ENCODE measurements around the gene LOXHD1. TPM values are rescaled to one million over a fixed set of nuclear protein-coding genes. Genes with fewer than 3 reads are reported as not detected.

LOXHD1 gene
- total RNA-seq, 1 donor from 2014 or later = not detected

DNA sequence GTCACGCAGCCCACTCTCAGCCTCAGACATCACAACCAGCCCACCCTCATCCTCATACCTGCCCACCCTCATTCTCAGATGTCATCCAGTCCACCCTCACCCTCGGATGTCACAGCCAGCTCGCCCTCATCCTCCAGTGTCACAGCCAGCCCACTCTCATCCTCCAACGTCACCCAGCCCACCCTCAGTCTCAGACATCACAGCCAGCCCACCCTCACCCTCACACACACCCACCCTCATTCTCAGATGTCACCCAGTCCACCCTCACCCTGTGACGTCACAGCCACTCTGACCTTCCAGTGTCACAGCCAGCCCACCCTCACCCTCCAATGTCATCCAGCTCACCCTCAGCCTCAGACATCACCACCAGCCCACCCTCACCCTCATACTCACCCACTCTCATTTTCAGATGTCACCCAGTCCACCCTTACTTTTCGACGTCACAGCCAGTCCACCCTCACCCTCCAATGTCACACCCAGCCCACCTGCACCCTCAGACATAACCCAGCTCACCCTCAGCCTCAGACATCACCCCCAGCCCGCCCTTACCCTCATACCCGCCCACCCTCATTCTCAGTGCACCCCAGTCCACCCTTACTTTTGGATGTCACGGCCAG is 100.3 kb downstream of the LOXHD1 start:
- H3K4me3 ChIP-seq (ENCODE audit: low read depth, low read length) = no peak overlapping the region
- TF ChIP-seq, protein P1, sequence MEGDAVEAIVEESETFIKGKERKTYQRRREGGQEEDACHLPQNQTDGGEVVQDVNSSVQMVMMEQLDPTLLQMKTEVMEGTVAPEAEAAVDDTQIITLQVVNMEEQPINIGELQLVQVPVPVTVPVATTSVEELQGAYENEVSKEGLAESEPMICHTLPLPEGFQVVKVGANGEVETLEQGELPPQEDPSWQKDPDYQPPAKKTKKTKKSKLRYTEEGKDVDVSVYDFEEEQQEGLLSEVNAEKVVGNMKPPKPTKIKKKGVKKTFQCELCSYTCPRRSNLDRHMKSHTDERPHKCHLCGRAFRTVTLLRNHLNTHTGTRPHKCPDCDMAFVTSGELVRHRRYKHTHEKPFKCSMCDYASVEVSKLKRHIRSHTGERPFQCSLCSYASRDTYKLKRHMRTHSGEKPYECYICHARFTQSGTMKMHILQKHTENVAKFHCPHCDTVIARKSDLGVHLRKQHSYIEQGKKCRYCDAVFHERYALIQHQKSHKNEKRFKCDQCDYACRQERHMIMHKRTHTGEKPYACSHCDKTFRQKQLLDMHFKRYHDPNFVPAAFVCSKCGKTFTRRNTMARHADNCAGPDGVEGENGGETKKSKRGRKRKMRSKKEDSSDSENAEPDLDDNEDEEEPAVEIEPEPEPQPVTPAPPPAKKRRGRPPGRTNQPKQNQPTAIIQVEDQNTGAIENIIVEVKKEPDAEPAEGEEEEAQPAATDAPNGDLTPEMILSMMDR (conservative IDR thresholded peaks at IDR 0.05; ENCODE audit: low read depth, low read length) = no peak
- no peak for DNase-seq (ENCODE audit: low read depth)

DNA sequence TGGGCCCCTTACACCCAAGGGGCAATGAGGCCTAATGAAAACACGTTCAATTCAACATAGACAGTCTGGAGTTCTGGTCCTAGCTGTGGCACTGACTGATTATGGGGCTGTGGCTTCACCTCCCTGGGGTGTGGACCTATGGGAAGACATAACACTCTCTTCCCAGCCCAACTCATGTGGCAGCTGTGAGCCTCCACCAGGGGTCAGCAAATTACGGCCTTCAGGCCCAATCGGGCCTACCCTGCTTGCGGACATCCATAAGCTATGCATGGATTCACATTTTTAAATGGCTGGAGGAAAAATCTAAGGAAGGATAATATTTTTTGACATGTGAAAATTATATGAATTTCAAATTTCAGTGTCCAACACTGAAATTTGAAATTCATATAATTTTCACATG is 101.3 kb downstream of the LOXHD1 start:
- DNase-seq (ENCODE audit: low read depth) = no peak
- no peak overlapping the region for H3K4me3 ChIP-seq (ENCODE audit: low read depth, low read length)
- TF ChIP-seq, protein P1 (conservative IDR thresholded peaks at IDR 0.05; ENCODE audit: low read depth, low read length) = peak; percentile 71

DNA sequence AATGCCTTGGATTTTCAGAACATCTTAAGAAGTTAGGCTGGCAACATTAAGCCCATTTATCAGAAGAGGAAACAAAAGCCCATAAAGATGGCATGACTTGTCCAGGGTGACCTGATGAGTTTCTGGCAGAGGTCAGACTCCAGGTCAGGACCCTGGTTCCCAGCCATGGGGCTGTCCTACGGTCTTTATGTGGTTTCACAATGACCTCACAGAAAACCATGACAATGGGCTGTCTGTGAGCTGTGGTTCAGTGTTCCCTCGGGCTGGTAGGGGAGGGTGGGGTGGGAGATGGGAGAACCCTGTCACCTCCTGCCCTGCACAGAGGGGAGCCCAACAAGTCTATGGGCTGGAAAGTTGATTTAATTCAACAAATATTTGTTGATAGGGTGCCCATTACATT is 101.8 kb downstream of the LOXHD1 start:
- TF ChIP-seq, protein P1 (conservative IDR thresholded peaks at IDR 0.05; ENCODE audit: low read depth, low read length) = no peak
- DNase-seq (ENCODE audit: low read depth) = no peak
- no peak overlapping the region for H3K4me3 ChIP-seq (ENCODE audit: low read depth, low read length)

DNA sequence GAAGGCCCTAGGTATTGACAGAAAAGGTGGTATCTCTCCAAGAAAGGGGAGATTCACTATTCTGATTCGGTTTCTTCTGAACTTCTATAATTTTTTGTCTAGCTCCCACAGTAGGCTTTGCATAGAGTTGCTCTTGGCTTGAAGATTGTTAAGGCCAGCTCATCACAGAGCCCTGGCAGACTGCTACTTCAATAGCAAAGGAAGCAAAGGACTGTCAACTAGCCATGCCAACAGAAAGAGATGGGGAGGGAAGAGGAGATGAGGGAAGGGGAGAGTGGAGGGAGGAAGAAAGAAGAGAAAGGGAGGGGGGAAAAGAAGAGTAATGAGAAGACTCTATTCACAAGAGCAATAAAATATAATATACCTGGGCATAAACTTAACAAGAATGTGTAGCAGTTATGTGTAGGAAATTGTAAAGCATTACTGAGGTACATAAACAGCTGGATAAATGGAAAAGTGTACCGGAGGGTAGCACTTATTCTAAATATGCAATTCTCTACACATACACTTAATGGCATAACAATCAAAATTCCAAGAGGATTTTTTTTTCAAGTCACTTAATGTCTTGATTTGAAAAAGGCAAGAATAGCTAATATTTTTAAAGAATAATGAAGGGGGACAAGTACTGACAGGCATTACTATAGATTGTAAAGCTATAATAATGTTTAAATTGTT is 102.5 kb downstream of the LOXHD1 start:
- DNase-seq (ENCODE audit: low read depth) = no peak
- no peak overlapping the region for H3K4me3 ChIP-seq (ENCODE audit: low read depth, low read length)
- TF ChIP-seq, protein P1 (conservative IDR thresholded peaks at IDR 0.05; ENCODE audit: low read depth, low read length) = no peak

DNA sequence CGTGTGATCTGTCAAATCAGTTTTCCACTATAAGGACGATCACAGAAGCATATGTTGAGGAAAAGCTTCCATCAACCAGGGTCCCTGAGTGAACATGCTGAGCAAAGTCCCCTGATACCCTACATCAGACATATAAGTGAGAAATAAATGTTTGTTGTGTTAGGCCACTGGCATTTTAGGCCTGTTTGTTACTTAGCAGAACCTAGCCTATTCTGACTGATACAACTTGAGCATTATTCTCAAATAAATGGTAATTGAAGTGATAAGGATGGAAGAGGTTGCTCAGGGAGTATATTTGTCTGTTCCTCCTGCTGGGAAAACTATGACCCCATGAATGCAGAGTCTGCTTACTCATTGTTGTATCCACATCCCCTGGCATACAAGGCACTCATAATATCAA is 106.4 kb downstream of the LOXHD1 start:
- no peak for DNase-seq (ENCODE audit: low read depth)
- H3K4me3 ChIP-seq (ENCODE audit: low read depth, low read length) = no peak overlapping the region
- TF ChIP-seq, protein P1 (conservative IDR thresholded peaks at IDR 0.05; ENCODE audit: low read depth, low read length) = no peak

DNA sequence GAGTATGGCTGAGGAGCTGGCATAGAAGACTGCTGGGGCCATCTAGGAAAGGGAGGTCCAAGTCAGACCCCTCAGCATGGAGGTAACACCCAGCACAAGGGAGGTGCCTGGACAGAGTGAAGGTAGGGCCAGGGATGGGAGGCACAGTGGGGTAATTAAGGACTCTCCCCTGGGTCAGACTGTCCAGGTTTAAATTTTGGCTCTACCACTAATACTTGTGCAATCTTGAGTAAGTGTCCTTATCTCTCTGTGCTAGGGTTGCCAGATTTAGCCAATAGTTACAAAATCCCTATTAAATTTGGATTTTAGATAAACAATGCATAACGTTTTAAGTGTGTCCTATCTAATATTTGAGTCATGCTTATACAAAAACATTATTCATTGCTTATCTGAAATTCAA is 109.5 kb downstream of the LOXHD1 start:
- TF ChIP-seq, protein P1 (conservative IDR thresholded peaks at IDR 0.05; ENCODE audit: low read depth, low read length) = no peak
- H3K4me3 ChIP-seq (ENCODE audit: low read depth, low read length) = no peak overlapping the region
- no peak for DNase-seq (ENCODE audit: low read depth)
